ENCODE data around the gene CDCP1. TPM values are rescaled to one million over a fixed set of nuclear protein-coding genes. Genes with fewer than 3 reads are reported as not detected.
"Not testable (repeated sequence)": the region's sequence is repeated elsewhere in the genome, so short reads cannot be mapped to it uniquely, and the experiment has no call there.

Gene CDCP1
- total RNA-seq, 4 donors from 2014 or later: 41.6 to 64.6 (median 53.4) TPM

- WGBS, 2 donors (ENCODE audit: low coverage in 1 of 2): 66 to 74% methylated on average over 4 to 7 of the region's 7 CpGs
- Histone ChIP-seq H3K27me3 (no peaks in the 10 kb centered on the region), H3K9me3 (no peaks in the 10 kb centered on the region), H3K4me3 (no peak overlapping the region), H3K4me1 (peaks cover 3 to 19% (median 15%) of the 10 kb centered on the region in 4 donors), H3K36me3 (no peaks in the 10 kb centered on the region), H3K27ac (peak overlapping the region; percentile 14 to 48 (median 41))
- no peak for DNase-seq
- in situ Hi-C loops (cut with MboI; ENCODE audit: low pct_ligation_motif_present in 1 of 4, low pct_unique_long_range_greater_than_20kb in 1 of 4, low sequenced_read_pairs in 3 of 4): no loop called here
- intact Hi-C loops (cut with DNase I; ENCODE audit: low total_unique reads): no loop called here
- no peak for TF ChIP-seq CTCF (IDR thresholded peaks at IDR 0.05)
- TF ChIP-seq POLR2A (IDR thresholded peaks at IDR 0.05): no peak
- TF ChIP-seq EP300 (IDR thresholded peaks at IDR 0.05; ENCODE audit: low read depth): no peak
- no peak for TF ChIP-seq POLR2AphosphoS5 (IDR thresholded peaks at IDR 0.05)
Measured at GRCh38 chr3:45055411-45056143, 90.6 kb downstream of the CDCP1 start.

- peak overlapping the region; percentile 14 to 48 (median 41) for H3K27ac ChIP-seq
- peaks cover 3 to 19% (median 15%) of the 10 kb centered on the region in 4 donors for H3K4me1 ChIP-seq
- no peak overlapping the region for H3K4me3 ChIP-seq
- peak in 1 of 3 donors; percentile 25 for TF ChIP-seq POLR2AphosphoS5 (IDR thresholded peaks at IDR 0.05)
- TF ChIP-seq EP300 (IDR thresholded peaks at IDR 0.05; ENCODE audit: low read depth): no peak
- no peaks in the 10 kb centered on the region for H3K9me3 ChIP-seq
- in situ Hi-C loops (cut with MboI; ENCODE audit: low pct_ligation_motif_present in 1 of 4, low pct_unique_long_range_greater_than_20kb in 1 of 4, low sequenced_read_pairs in 3 of 4): no loop called here
- H3K36me3 ChIP-seq: no peaks in the 10 kb centered on the region
- intact Hi-C loops (cut with DNase I; ENCODE audit: low total_unique reads): no loop called here
- no peak for DNase-seq
- 34 to 56% methylated on average over 2 of the region's 2 CpGs for WGBS, 2 donors (ENCODE audit: low coverage in 1 of 2)
- H3K27me3 ChIP-seq: no peaks in the 10 kb centered on the region
Measured at GRCh38 chr3:45055032-45055410, 91.2 kb downstream of the CDCP1 start.

- Histone ChIP-seq H3K4me3 (no peak overlapping the region), H3K4me1 (peaks cover 3 to 19% (median 15%) of the 10 kb centered on the region in 4 donors), H3K36me3 (no peaks in the 10 kb centered on the region), H3K27ac (peak overlapping the region in 3 of 4 donors; percentile 34 to 48 (median 45)), H3K27me3 (no peaks in the 10 kb centered on the region), H3K9me3 (no peaks in the 10 kb centered on the region)
- no peak for TF ChIP-seq POLR2A (IDR thresholded peaks at IDR 0.05)
- TF ChIP-seq POLR2AphosphoS5 (IDR thresholded peaks at IDR 0.05): peak in 1 of 3 donors; percentile 5
- intact Hi-C loops (cut with DNase I; ENCODE audit: low total_unique reads) (no loop called here), in situ Hi-C loops (cut with MboI; ENCODE audit: low pct_ligation_motif_present in 1 of 4, low pct_unique_long_range_greater_than_20kb in 1 of 4, low sequenced_read_pairs in 3 of 4) (no loop called here)
- 26 to 76% methylated on average over 1 to 3 of the region's 3 CpGs for WGBS, 2 donors (ENCODE audit: low coverage in 1 of 2)
- DNase-seq: no peak
Measured at GRCh38 chr3:45054196-45054857, 91.9 kb downstream of the CDCP1 start.

- intact Hi-C loops (cut with DNase I; ENCODE audit: low total_unique reads); H3K27me3 ChIP-seq; H3K9me3 ChIP-seq; in situ Hi-C loops (cut with MboI; ENCODE audit: low pct_ligation_motif_present in 1 of 4, low pct_unique_long_range_greater_than_20kb in 1 of 4, low sequenced_read_pairs in 3 of 4); H3K36me3 ChIP-seq; DNase-seq; H3K4me3 ChIP-seq: not testable (repeated sequence)
- Histone ChIP-seq H3K4me1 (peaks cover 3 to 19% (median 15%) of the 10 kb centered on the region in 4 donors), H3K27ac (peak overlapping the region in 1 of 4 donors; percentile 48)
- 43 to 64% methylated on average over 1 of the region's 1 CpG for WGBS, 2 donors (ENCODE audit: low coverage in 1 of 2)
Measured at GRCh38 chr3:45053805-45054195, 92.4 kb downstream of the CDCP1 start.

- DNase-seq: no peak
- Histone ChIP-seq H3K4me3 (no peak overlapping the region), H3K36me3 (no peaks in the 10 kb centered on the region), H3K9me3 (no peaks in the 10 kb centered on the region), H3K27ac (no peak overlapping the region), H3K4me1 (peaks cover 0 to 13% (median 5%) of the 10 kb centered on the region in 4 donors), H3K27me3 (no peaks in the 10 kb centered on the region)
- TF ChIP-seq CTCF (IDR thresholded peaks at IDR 0.05) (no peak), EP300 (IDR thresholded peaks at IDR 0.05; ENCODE audit: low read depth) (no peak), POLR2AphosphoS5 (IDR thresholded peaks at IDR 0.05) (no peak), POLR2A (IDR thresholded peaks at IDR 0.05) (no peak)
- intact Hi-C loops (cut with DNase I; ENCODE audit: low total_unique reads): no loop called here
- 84% methylated on average over 6 of the region's 6 CpGs; no CpG with 5 or more reads in 1 of the 2 donors for WGBS, 2 donors (ENCODE audit: low coverage in 1 of 2)
- in situ Hi-C loops (cut with MboI; ENCODE audit: low pct_ligation_motif_present in 1 of 4, low pct_unique_long_range_greater_than_20kb in 1 of 4, low sequenced_read_pairs in 3 of 4): no loop called here
Measured at GRCh38 chr3:45051685-45052084, 94.5 kb downstream of the CDCP1 start.

Data from transverse colon (tissue), 4 donors.